Tibial nerve (tissue), 4 donors: ENCODE measurements around the gene CTNNA2. TPM values are rescaled to one million over a fixed set of nuclear protein-coding genes. Genes with fewer than 3 reads are reported as not detected.

Experiments
- DNase-seq, 2 donors: peaks; one replicate each; pipeline ENCODE4 v3.0.0-alpha.2; 2019; ENCODE audit warnings: low spot score in 2 of 2
- H3K27ac ChIP-seq, 4 donors: fragments of 200-600 bp; sonication (generic) in 3 of 4; one replicate each; pipeline ENCODE4 v1.5.1; 2017 to 2019; ENCODE audit warnings: mild to moderate bottlenecking in 1 of 4
- H3K27me3 ChIP-seq, 2 donors: fragments of 200-600 bp; sonication (generic) in 1 of 2; one replicate each; pipeline versions ENCODE4 v1.5.1 to v1.6.0; 2017 to 2019
- H3K36me3 ChIP-seq, 3 donors: fragments of 200-600 bp; sonication (generic); one replicate each; pipeline ENCODE4 v1.5.1; 2018 to 2019
- H3K4me1 ChIP-seq, 4 donors: fragments of 200-600 bp; sonication (generic) in 3 of 4; one replicate each; pipeline ENCODE4 v1.5.1; 2017 to 2019
- H3K4me3 ChIP-seq, 4 donors: fragments of 200-600 bp; sonication (generic) in 3 of 4; one replicate each; pipeline ENCODE4 v1.5.1; 2017 to 2019; ENCODE audit warnings: mild to moderate bottlenecking in 1 of 4, moderate library complexity in 1 of 4
- H3K9me3 ChIP-seq, 4 donors: fragments of 200-600 bp; sonication (generic) in 3 of 4; one replicate each; pipeline ENCODE4 v1.5.1; 2017 to 2019
- EP300 ChIP-seq, 2 donors: sonication (generic); formaldehyde crosslinking; IDR thresholded peaks; one replicate each; pipeline ENCODE4 v1.6.1; 2017; ENCODE audit warnings: antibody characterized with exemption in 2 of 2, mild to moderate bottlenecking in 1 of 2
- POLR2A ChIP-seq, 2 donors: fragments of 450-650 bp; IDR thresholded peaks; one replicate each; pipeline ENCODE4 v1.6.1; 2017; ENCODE audit warnings: antibody characterized with exemption in 2 of 2, mild to moderate bottlenecking in 2 of 2, moderate library complexity in 2 of 2
- WGBS, 2 donors: methylation state at CpG; one replicate each; pipeline ENCODE4 v1.1.5; 2018; 5-methylcytosine and 5-hydroxymethylcytosine counted together
- total RNA-seq, 4 donors: library from RNA; depleted of rRNA; stranded (reverse); fragments of >200 nt; gene quantifications; one replicate each; pipeline ENCODE4 v1.1.0, GENCODE V29; 2016
- TF ChIP-seq, protein P1 (sequence below), 5 experiments: fragments of 200-600 bp in 3 of 5; fragments of 450-650 bp in 2 of 5; sonication (generic) in 3 of 5; IDR thresholded peaks; one replicate each; pipeline ENCODE4 v1.5.1; 2016 to 2019; ENCODE audit warnings: antibody characterized with exemption in 5 of 5, mild to moderate bottlenecking in 3 of 5, moderate library complexity in 2 of 5

Gene CTNNA2
- total RNA-seq, 4 donors from 2014 or later: 0.39 to 3.3 (median 0.75) TPM

DNA sequence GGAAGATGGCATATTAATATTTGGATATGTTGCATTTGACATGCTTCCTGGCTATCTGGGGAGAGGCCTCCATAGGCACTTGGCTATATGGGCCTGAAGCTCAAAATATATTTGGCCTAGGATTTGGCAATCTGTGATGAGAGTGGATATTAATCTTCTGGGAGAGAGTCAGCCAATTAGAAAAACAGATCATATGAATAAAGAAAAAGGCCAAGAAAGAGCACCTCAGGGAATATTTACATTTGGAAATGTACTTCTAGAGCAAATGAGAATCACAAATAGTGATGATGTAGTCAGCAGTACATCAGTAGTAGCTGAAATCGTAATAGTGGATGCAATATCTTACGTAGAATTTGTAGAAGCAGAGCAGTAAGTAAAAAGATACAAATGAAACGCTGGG, 277.0 kb downstream of the CTNNA2 start:
- Histone ChIP-seq H3K4me1 (no peaks in the 10 kb centered on the region), H3K36me3 (no peaks in the 10 kb centered on the region)
- 61 to 67% methylated on average over 3 of the region's 3 CpGs for WGBS, 2 donors

DNA sequence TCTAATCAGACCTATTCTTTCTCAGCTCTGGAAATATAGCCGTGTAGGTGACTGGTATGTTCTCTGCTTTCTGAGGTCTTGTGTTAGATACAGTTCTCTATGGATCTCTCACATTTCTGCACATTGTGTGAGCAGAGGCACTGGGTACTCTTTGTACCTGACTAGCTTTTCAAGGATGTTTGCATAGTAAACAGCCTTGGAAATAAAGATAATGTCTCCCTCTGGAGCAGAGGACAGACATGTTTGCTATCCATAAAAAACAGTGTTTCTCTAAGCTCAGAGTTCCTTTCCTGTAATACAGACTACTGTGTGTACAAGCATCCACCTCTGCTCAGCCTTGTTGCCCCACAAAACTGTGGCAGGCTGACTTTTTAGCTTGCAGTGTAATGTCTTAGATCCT, 279.2 kb downstream of the CTNNA2 start:
- TF ChIP-seq, protein P1, sequence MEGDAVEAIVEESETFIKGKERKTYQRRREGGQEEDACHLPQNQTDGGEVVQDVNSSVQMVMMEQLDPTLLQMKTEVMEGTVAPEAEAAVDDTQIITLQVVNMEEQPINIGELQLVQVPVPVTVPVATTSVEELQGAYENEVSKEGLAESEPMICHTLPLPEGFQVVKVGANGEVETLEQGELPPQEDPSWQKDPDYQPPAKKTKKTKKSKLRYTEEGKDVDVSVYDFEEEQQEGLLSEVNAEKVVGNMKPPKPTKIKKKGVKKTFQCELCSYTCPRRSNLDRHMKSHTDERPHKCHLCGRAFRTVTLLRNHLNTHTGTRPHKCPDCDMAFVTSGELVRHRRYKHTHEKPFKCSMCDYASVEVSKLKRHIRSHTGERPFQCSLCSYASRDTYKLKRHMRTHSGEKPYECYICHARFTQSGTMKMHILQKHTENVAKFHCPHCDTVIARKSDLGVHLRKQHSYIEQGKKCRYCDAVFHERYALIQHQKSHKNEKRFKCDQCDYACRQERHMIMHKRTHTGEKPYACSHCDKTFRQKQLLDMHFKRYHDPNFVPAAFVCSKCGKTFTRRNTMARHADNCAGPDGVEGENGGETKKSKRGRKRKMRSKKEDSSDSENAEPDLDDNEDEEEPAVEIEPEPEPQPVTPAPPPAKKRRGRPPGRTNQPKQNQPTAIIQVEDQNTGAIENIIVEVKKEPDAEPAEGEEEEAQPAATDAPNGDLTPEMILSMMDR (IDR thresholded peaks at IDR 0.05): no peak
- no peak for TF ChIP-seq EP300 (IDR thresholded peaks at IDR 0.05)
- TF ChIP-seq POLR2A (IDR thresholded peaks at IDR 0.05): no peak
- DNase-seq: no peak
- 79 to 96% methylated on average over 1 of the region's 1 CpG for WGBS, 2 donors

More for the DNA sequence above, 277.0 kb downstream of the CTNNA2 start:
- TF ChIP-seq POLR2A (IDR thresholded peaks at IDR 0.05) (no peak), EP300 (IDR thresholded peaks at IDR 0.05) (no peak)
- TF ChIP-seq, protein P1 (IDR thresholded peaks at IDR 0.05): no peak
- Histone ChIP-seq H3K4me3 (no peak overlapping the region), H3K9me3 (no peaks in the 10 kb centered on the region), H3K27ac (no peak overlapping the region), H3K27me3 (no peaks in the 10 kb centered on the region)
- DNase-seq: no peak

DNA sequence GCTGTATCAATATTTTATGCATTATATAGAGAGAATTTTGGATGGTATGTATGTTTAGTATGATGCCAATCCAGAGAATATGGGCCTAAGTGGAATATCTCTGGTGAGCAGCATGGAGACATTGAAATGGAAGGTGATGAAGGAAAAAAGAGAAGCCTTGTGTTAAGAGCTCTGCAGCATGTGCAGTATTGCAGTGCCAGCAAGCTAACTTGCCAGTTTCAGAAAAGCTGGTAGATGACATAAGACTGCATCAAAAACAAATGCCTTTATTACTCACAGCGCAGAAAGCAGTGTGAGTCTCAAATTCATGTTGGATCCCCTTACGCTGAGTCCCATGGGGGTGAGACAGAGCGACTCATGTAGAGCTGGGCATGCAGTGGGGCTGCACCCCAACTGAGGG, 280.2 kb downstream of the CTNNA2 start:
- no peaks in the 10 kb centered on the region for H3K36me3 ChIP-seq
- WGBS, 2 donors: 74 to 84% methylated on average over 3 of the region's 3 CpGs
- H3K9me3 ChIP-seq: no peaks in the 10 kb centered on the region
- no peaks in the 10 kb centered on the region for H3K4me1 ChIP-seq
- H3K4me3 ChIP-seq: no peak overlapping the region
- no peak overlapping the region for H3K27ac ChIP-seq
- TF ChIP-seq, protein P1 (IDR thresholded peaks at IDR 0.05): no peak
- TF ChIP-seq POLR2A (IDR thresholded peaks at IDR 0.05) (no peak), EP300 (IDR thresholded peaks at IDR 0.05) (no peak)
- H3K27me3 ChIP-seq: no peaks in the 10 kb centered on the region
- DNase-seq: no peak

More for the DNA sequence above, 279.2 kb downstream of the CTNNA2 start:
- H3K36me3 ChIP-seq: no peaks in the 10 kb centered on the region
- no peak overlapping the region for H3K4me3 ChIP-seq
- H3K27ac ChIP-seq: no peak overlapping the region
- no peaks in the 10 kb centered on the region for H3K4me1 ChIP-seq
- H3K9me3 ChIP-seq: no peaks in the 10 kb centered on the region
- H3K27me3 ChIP-seq: no peaks in the 10 kb centered on the region

DNA sequence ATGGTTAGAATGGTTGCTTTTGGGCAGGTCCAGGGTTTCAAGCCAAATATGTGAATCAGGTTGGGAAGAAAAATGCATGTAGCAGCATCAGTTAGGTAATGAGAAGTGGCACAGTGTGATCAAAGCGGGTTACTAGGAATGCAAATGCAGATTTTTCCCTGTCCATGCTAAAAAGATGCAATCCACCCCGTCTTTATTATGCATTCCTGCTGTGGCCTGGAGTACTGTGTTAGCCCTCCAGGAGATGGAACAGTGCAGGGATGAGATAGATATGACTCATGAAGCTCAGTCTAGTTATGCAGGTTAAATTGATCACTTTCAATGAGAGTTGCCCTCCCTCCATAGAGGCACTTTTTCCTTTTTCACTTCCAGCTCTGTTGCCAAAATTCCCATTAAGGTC, 283.8 kb downstream of the CTNNA2 start:
- Histone ChIP-seq H3K4me3 (no peak overlapping the region), H3K27me3 (no peaks in the 10 kb centered on the region), H3K27ac (no peak overlapping the region), H3K4me1 (no peaks in the 10 kb centered on the region), H3K9me3 (no peaks in the 10 kb centered on the region), H3K36me3 (no peaks in the 10 kb centered on the region)
- no peak for TF ChIP-seq POLR2A (IDR thresholded peaks at IDR 0.05)
- TF ChIP-seq, protein P1 (IDR thresholded peaks at IDR 0.05): no peak
- WGBS, 2 donors: 75 to 78% methylated on average over 2 of the region's 2 CpGs
- DNase-seq: no peak

DNA sequence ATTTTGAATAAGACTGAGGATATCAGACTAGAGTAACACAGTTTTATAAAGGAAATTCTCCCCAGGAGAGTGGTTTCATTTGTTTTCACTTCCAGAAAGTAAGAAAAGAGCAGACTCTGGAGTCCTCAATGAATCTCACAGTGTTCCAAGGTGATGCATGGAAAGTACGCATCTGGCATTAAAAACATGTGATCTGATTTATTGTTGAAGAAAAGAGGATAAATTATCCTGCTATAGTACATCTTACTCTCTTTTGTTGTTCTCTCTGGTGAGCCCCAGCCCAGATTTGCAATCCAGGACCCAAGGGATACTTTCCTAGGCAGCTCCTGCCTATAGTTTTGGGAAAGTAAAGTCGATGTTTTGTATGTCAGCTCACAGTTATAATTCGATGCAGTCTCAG, 285.9 kb downstream of the CTNNA2 start:
- Histone ChIP-seq H3K36me3 (no peaks in the 10 kb centered on the region), H3K4me1 (no peaks in the 10 kb centered on the region), H3K27ac (no peak overlapping the region), H3K27me3 (no peaks in the 10 kb centered on the region), H3K4me3 (no peak overlapping the region), H3K9me3 (no peaks in the 10 kb centered on the region)
- DNase-seq: no peak
- WGBS, 2 donors: 58 to 62% methylated on average over 3 of the region's 3 CpGs
- TF ChIP-seq, protein P1 (IDR thresholded peaks at IDR 0.05): no peak
- TF ChIP-seq EP300 (IDR thresholded peaks at IDR 0.05) (no peak), POLR2A (IDR thresholded peaks at IDR 0.05) (no peak)
